Stimulated activated CD4-positive, alpha-beta T cell treated with anti-CD3 and anti-CD28 coated beads, Interleukin-2, amount 100 ng/mL, for 48 hours (primary cell): ENCODE results near the gene QSOX1.
A peak's percentile ranks its signal among the peaks of the same experiment; 100 is the strongest.

ENCODE experiments used
- DNase-seq, 2 donors: peaks; one replicate each; pipeline ENCODE4 v3.0.0-alpha.2; 2020

The QSOX1 gene

GRCh38 chr1:180150982-180151381, 3.7 kb upstream of the QSOX1 start:
- DNase-seq, result no peak

- DNase-seq, result no peak
Observed at GRCh38 chr1:180151508-180151907, 3.2 kb upstream of the QSOX1 start.

GRCh38 chr1:180152588-180152987, 2.1 kb upstream of the QSOX1 start:
- no peak for DNase-seq

GRCh38 chr1:180153032-180153431, 1.6 kb upstream of the QSOX1 start:
- no peak for DNase-seq

GRCh38 chr1:180154003-180154324, 705 bp upstream of the QSOX1 start:
- DNase-seq, result no peak

- DNase-seq, result peak in 1 of 2 donors; percentile 15
Observed at GRCh38 chr1:180155182-180155682, 563 bp downstream of the QSOX1 start.

GRCh38 chr1:180156201-180156600, 1.5 kb downstream of the QSOX1 start:
- DNase-seq, result no peak

GRCh38 chr1:180156631-180157091, 2.0 kb downstream of the QSOX1 start:
- no peak for DNase-seq

- DNase-seq, result no peak
Observed at GRCh38 chr1:180157108-180157507, 2.4 kb downstream of the QSOX1 start.

- DNase-seq, result no peak
Observed at GRCh38 chr1:180157576-180158057, 2.9 kb downstream of the QSOX1 start.

GRCh38 chr1:180158149-180159147, 3.8 kb downstream of the QSOX1 start:
- DNase-seq, result no peak

GRCh38 chr1:180160357-180160756, 5.7 kb downstream of the QSOX1 start:
- DNase-seq, result no peak

GRCh38 chr1:180163041-180163440, 8.4 kb downstream of the QSOX1 start:
- no peak for DNase-seq

GRCh38 chr1:180165096-180165495, 10.4 kb downstream of the QSOX1 start:
- DNase-seq, result no peak

GRCh38 chr1:180165509-180166435, 11.1 kb downstream of the QSOX1 start:
- no peak for DNase-seq

GRCh38 chr1:180166436-180166800, 11.7 kb downstream of the QSOX1 start:
- DNase-seq, result no peak

- DNase-seq, result no peak
Observed at GRCh38 chr1:180167021-180167701, 12.5 kb downstream of the QSOX1 start.

- DNase-seq, result no peak
Observed at GRCh38 chr1:180167721-180168467, 13.2 kb downstream of the QSOX1 start.

GRCh38 chr1:180168786-180169639, 14.3 kb downstream of the QSOX1 start:
- DNase-seq, result peak; percentile 17 to 20

- DNase-seq, result no peak
Observed at GRCh38 chr1:180169640-180170195, 15.0 kb downstream of the QSOX1 start.
